GM19468 (cell line): ENCODE results near the gene AOC3.
"Not testable (repeated sequence)": the region's sequence is repeated elsewhere in the genome, so short reads cannot be mapped to it uniquely, and the experiment has no call there.

Experiments
- ATAC-seq: cut with Tn5 transposase; IDR thresholded peaks from one replicate; pipeline ENCODE4 v1.9.1; 2021; ENCODE audit warnings: mild to moderate bottlenecking, moderate library complexity, moderate number of reproducible peaks; ENCODE audit not compliant: unreplicated experiment; ENCODE audit errors: extremely low read depth

AOC3 gene

GRCh38 chr17:42866216-42866615 lies 15.2 kb downstream of the AOC3 start:
- ATAC-seq = no peak

- ATAC-seq = no peak
These were observed 15.9 kb downstream of the AOC3 start for GRCh38 chr17:42866631-42867575.

GRCh38 chr17:42867694-42868261 lies 16.8 kb downstream of the AOC3 start:
- ATAC-seq = not testable (repeated sequence)

GRCh38 chr17:42868338-42868737 lies 17.3 kb downstream of the AOC3 start:
- ATAC-seq = no peak

GRCh38 chr17:42871647-42872046 lies 20.6 kb downstream of the AOC3 start:
- no peak for ATAC-seq

GRCh38 chr17:42872251-42872965 lies 21.4 kb downstream of the AOC3 start:
- no peak for ATAC-seq

- no peak for ATAC-seq
These were observed 22.3 kb downstream of the AOC3 start for GRCh38 chr17:42873315-42873714.

GRCh38 chr17:42873932-42874695 lies 23.1 kb downstream of the AOC3 start:
- not testable (repeated sequence) for ATAC-seq

- no peak for ATAC-seq
These were observed 26.0 kb downstream of the AOC3 start for GRCh38 chr17:42877037-42877436.

- no peak for ATAC-seq
These were observed 27.3 kb downstream of the AOC3 start for GRCh38 chr17:42878123-42878880.

GRCh38 chr17:42878924-42879595 lies 28.1 kb downstream of the AOC3 start:
- ATAC-seq = no peak

GRCh38 chr17:42879596-42879985 lies 28.6 kb downstream of the AOC3 start:
- ATAC-seq = no peak

GRCh38 chr17:42880776-42881310 lies 29.8 kb downstream of the AOC3 start:
- ATAC-seq = no peak

- ATAC-seq = not testable (repeated sequence)
These were observed 30.7 kb downstream of the AOC3 start for GRCh38 chr17:42881706-42882105.

GRCh38 chr17:42882166-42882565 lies 31.2 kb downstream of the AOC3 start:
- ATAC-seq = no peak

GRCh38 chr17:42883802-42884558 lies 33.0 kb downstream of the AOC3 start:
- ATAC-seq = no peak

GRCh38 chr17:42885806-42886205 lies 34.8 kb downstream of the AOC3 start:
- ATAC-seq = not testable (repeated sequence)
